NCI-H2081 treated with DMSO at 0.1 percent for 48 hours (cell line): Measurements from ENCODE around the gene AKR1B1.

Source experiments
- DNase-seq: peaks from one replicate; lab custom pipeline; 2025; lab: John Stamatoyannopoulos, UW

Gene AKR1B1

GRCh38 chr7:134419085-134419484 lies 39.8 kb downstream of the AKR1B1 start:
- DNase-seq: no peak

GRCh38 chr7:134415700-134416099 lies 43.2 kb downstream of the AKR1B1 start:
- DNase-seq: no peak

DNA sequence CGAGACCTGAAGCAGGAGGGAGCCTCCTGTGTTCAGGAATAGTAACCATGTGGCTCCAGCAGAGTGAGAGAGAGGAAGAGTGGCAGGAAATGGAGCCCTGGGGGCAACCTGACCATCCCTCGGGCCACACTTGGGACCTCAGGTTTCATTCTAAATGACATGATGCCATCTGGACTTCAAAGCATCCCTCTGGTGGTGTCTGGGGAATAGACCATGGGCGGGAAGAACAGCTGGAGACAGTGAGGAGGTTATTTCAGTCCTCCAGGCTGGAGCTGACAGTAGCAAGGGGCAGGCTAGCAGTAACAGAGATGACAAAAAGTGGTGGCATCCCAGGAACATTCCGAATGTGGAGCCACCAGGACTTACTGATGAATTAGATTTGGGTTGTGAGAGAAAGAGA lies 44.8 kb downstream of the AKR1B1 start:
- DNase-seq: no peak

DNA sequence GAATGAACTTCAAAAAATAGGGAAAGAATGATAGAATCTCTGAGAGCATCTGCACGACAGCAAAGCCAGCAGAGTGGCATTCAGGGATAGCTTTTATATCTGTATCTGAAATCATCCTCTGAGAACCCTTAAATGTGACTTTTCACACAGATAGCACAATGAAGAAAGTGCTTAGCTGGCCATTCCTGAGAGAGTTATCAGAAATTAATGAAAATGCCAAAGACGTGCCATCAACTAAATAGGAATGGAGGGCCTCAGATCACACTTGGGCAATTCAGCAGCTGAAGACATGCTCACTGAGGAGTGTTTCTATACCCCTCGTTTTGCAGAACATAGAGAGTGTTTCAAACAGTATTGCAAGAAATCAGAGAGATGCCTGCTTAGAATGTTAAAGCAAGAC lies 51.6 kb downstream of the AKR1B1 start:
- DNase-seq: no peak

DNA sequence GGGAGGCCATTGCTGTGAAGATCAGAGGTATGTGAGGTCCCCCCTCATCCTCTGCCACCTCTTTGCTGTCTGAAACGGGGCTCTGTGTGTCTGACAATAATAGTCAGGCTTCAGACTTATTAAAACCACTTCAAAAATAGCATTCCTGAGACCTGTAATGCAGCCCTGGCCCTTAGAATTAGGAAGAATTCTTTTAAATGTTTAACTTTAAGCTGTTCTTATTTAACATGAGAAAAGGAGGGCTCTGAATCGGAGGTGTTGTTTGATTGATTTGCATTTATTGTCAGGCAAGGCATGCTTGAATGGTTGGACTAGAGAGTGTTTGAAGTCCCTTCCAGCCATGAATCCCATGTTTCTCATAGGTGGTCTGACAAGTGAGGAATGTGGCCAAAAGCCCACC lies 52.5 kb downstream of the AKR1B1 start:
- no peak for DNase-seq

- no peak for DNase-seq
Observed at GRCh38 chr7:134405299-134405698, 53.6 kb downstream of the AKR1B1 start.

- no peak for DNase-seq
Observed at GRCh38 chr7:134403062-134403461, 55.8 kb downstream of the AKR1B1 start.

- no peak for DNase-seq
Observed at GRCh38 chr7:134400859-134401258, 58.0 kb downstream of the AKR1B1 start.

DNA sequence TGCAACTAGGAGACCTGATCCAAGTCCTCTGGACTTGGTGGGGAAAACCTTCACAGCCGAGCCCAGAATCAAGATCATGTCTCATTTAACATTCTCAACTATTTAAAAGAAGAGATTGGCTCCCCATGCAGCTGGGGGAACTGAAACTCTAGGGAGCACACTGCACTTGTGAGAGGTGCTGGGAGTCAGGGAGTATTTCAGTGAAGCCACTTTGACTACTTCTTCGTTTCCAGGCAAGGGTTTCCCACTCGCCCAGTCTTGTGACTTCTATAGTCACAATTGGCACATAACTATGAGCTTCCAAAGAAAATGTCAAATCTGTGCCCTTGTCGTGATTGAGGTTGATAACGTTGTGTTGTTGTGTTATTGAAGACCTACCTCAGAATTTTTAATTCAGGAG lies 62.9 kb downstream of the AKR1B1 start:
- no peak for DNase-seq

DNA sequence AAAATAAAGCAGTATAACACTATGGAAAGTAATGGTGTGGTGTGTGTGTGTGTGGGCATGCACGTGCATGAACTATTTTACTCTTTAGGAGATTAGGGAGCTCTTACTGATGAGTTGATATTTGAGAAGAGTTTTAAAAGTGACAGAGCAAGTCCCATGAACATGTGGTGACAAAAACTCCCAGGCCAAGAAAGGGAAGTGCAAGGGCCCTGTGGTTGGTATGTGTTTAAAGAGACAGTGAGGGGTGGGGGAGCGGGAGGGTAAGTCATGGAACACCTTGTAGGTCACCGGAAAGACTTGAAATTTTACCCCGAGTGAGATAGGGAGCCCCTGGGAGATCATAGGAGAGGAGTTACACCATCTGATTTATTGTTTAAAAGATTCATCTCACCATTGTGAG lies 63.3 kb downstream of the AKR1B1 start:
- DNase-seq: no peak

- DNase-seq: no peak
Observed at GRCh38 chr7:134394056-134394455, 64.8 kb downstream of the AKR1B1 start.
